HUES48 (cell line): ENCODE results near the gene MXI1.

Experiments
- H3K27ac ChIP-seq: one replicate; pipeline ENCODE4 v1.7.0; 2013; ENCODE audit warnings: low read depth, low read length, inconsistent platforms
- H3K27me3 ChIP-seq: 2 replicates; pipeline ENCODE4 v1.6.1; 2013; ENCODE audit warnings: mild to moderate bottlenecking, low read length; ENCODE audit not compliant: control insufficient read depth, insufficient read depth
- H3K36me3 ChIP-seq: 2 replicates; pipeline ENCODE4 v1.6.1; 2013; ENCODE audit warnings: low read length; ENCODE audit not compliant: control insufficient read depth, insufficient read depth
- H3K4me1 ChIP-seq: 2 replicates; pipeline ENCODE4 v1.6.1; 2013; ENCODE audit warnings: mild to moderate bottlenecking, low read length; ENCODE audit not compliant: control insufficient read depth, insufficient read depth
- H3K4me3 ChIP-seq: 2 replicates; pipeline ENCODE4 v1.5.1; 2013; ENCODE audit warnings: mild to moderate bottlenecking, low read depth, low read length
- H3K9ac ChIP-seq: 2 replicates; pipeline ENCODE4 v1.6.1; 2013; ENCODE audit warnings: mild to moderate bottlenecking, low read depth, low read length, moderate library complexity
- H3K9me3 ChIP-seq: 2 replicates; pipeline ENCODE4 v1.6.1; 2013; ENCODE audit warnings: low read length; ENCODE audit not compliant: control insufficient read depth, insufficient read depth

MXI1 gene

GRCh38 chr10:110207011-110207804 is at the start of gene MXI1:
MXI1 (plus strand) TSS chr10:110207605; CDS start chr10:110207809, 204 bp downstream.
- Histone ChIP-seq H3K27me3 (peaks cover 87% of the 10 kb centered on the region), H3K9me3 (no peaks in the 10 kb centered on the region), H3K4me3 (peak within 1 kb of the TSS; percentile 73), H3K27ac (peak within 1 kb of the TSS; percentile 21), H3K9ac (no peak within 1 kb of the TSS), H3K36me3 (no peaks in the 10 kb centered on the region), H3K4me1 (peaks cover 25% of the 10 kb centered on the region)

GRCh38 chr10:110158051-110159005 is 49.1 kb upstream of the MXI1 start:
- H3K27ac ChIP-seq: no peak overlapping the region
- peaks cover 8% of the 10 kb centered on the region for H3K4me1 ChIP-seq
- H3K9ac ChIP-seq: no peak overlapping the region
- no peak overlapping the region for H3K4me3 ChIP-seq
- no peaks in the 10 kb centered on the region for H3K36me3 ChIP-seq
- peaks cover 66% of the 10 kb centered on the region for H3K27me3 ChIP-seq
- no peaks in the 10 kb centered on the region for H3K9me3 ChIP-seq

GRCh38 chr10:110160081-110160480 is 47.3 kb upstream of the MXI1 start:
- Histone ChIP-seq H3K27me3 (peaks cover 78% of the 10 kb centered on the region), H3K9ac (no peak overlapping the region), H3K27ac (no peak overlapping the region), H3K36me3 (no peaks in the 10 kb centered on the region), H3K9me3 (no peaks in the 10 kb centered on the region), H3K4me1 (peaks cover 16% of the 10 kb centered on the region), H3K4me3 (no peak overlapping the region)

- Histone ChIP-seq H3K4me3 (no peak overlapping the region), H3K27ac (no peak overlapping the region), H3K4me1 (peaks cover 16% of the 10 kb centered on the region), H3K9ac (no peak overlapping the region), H3K9me3 (no peaks in the 10 kb centered on the region), H3K27me3 (peaks cover 82% of the 10 kb centered on the region), H3K36me3 (no peaks in the 10 kb centered on the region)
These were observed 46.9 kb upstream of the MXI1 start for GRCh38 chr10:110160522-110160921.

GRCh38 chr10:110162741-110163145 is 44.7 kb upstream of the MXI1 start:
- no peak overlapping the region for H3K4me3 ChIP-seq
- no peak overlapping the region for H3K9ac ChIP-seq
- H3K36me3 ChIP-seq: no peaks in the 10 kb centered on the region
- no peaks in the 10 kb centered on the region for H3K9me3 ChIP-seq
- peaks cover 98% of the 10 kb centered on the region for H3K27me3 ChIP-seq
- peaks cover 16% of the 10 kb centered on the region for H3K4me1 ChIP-seq
- peak overlapping the region; percentile 68 for H3K27ac ChIP-seq

- no peak overlapping the region for H3K9ac ChIP-seq
- H3K36me3 ChIP-seq: no peaks in the 10 kb centered on the region
- no peak overlapping the region for H3K4me3 ChIP-seq
- no peaks in the 10 kb centered on the region for H3K9me3 ChIP-seq
- H3K27ac ChIP-seq: peak overlapping the region; percentile 68
- H3K27me3 ChIP-seq: peaks cover 98% of the 10 kb centered on the region
- peaks cover 22% of the 10 kb centered on the region for H3K4me1 ChIP-seq
These were observed 44.1 kb upstream of the MXI1 start for GRCh38 chr10:110163192-110163773.

- Histone ChIP-seq H3K27ac (peak overlapping the region; percentile 67), H3K27me3 (peaks cover 98% of the 10 kb centered on the region), H3K4me3 (no peak overlapping the region), H3K9ac (no peak overlapping the region), H3K36me3 (no peaks in the 10 kb centered on the region), H3K4me1 (peaks cover 24% of the 10 kb centered on the region), H3K9me3 (no peaks in the 10 kb centered on the region)
These were observed 43.6 kb upstream of the MXI1 start for GRCh38 chr10:110163841-110164240.

- Histone ChIP-seq H3K4me1 (peaks cover 33% of the 10 kb centered on the region), H3K27me3 (peaks cover 98% of the 10 kb centered on the region), H3K36me3 (no peaks in the 10 kb centered on the region), H3K27ac (no peak overlapping the region), H3K9me3 (no peaks in the 10 kb centered on the region), H3K4me3 (no peak overlapping the region), H3K9ac (no peak overlapping the region)
These were observed 42.2 kb upstream of the MXI1 start for GRCh38 chr10:110165239-110165638.

GRCh38 chr10:110167149-110167548 is 40.3 kb upstream of the MXI1 start:
- Histone ChIP-seq H3K36me3 (no peaks in the 10 kb centered on the region), H3K27ac (no peak overlapping the region), H3K27me3 (peaks cover 99% of the 10 kb centered on the region)

GRCh38 chr10:110168601-110169481 is 38.6 kb upstream of the MXI1 start:
- no peak overlapping the region for H3K9ac ChIP-seq
- H3K4me3 ChIP-seq: no peak overlapping the region
- H3K27me3 ChIP-seq: peaks cover 100% of the 10 kb centered on the region
- no peak overlapping the region for H3K27ac ChIP-seq
- peaks cover 26% of the 10 kb centered on the region for H3K4me1 ChIP-seq
- no peaks in the 10 kb centered on the region for H3K36me3 ChIP-seq
- H3K9me3 ChIP-seq: no peaks in the 10 kb centered on the region

More at GRCh38 chr10:110167149-110167548, 40.3 kb upstream of the MXI1 start:
- no peak overlapping the region for H3K9ac ChIP-seq
- no peak overlapping the region for H3K4me3 ChIP-seq
- no peaks in the 10 kb centered on the region for H3K9me3 ChIP-seq
- peaks cover 36% of the 10 kb centered on the region for H3K4me1 ChIP-seq
